Eye (tissue), 1 donor: ENCODE data around the gene LYPD6B.

Source experiments
- DNase-seq: peaks from one replicate; pipeline ENCODE4 v3.0.0-alpha.2; 2015

The LYPD6B gene

DNA sequence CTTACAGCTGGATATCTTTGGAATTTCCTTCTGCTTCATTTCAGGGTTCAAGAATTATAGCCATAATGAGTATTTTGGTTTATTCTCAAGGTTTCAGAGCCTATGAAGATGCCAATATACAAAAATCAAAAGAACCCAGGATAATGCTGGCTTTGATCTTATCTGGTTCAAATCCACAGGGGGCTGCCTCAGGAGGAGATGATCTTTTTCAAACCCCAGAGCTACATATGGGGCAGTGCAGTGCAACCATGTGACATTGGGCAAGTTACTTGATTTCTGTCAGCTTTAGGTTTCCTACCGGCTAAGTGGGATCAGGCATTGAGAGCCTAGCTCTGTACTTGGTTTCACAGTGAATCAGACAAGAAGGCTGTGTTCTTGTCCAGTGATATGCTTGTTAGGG is 23.0 kb upstream of the LYPD6B start:
- DNase-seq, result no peak

GRCh38 chr2:149015926-149016563 is 22.5 kb upstream of the LYPD6B start:
- DNase-seq, result no peak

DNA sequence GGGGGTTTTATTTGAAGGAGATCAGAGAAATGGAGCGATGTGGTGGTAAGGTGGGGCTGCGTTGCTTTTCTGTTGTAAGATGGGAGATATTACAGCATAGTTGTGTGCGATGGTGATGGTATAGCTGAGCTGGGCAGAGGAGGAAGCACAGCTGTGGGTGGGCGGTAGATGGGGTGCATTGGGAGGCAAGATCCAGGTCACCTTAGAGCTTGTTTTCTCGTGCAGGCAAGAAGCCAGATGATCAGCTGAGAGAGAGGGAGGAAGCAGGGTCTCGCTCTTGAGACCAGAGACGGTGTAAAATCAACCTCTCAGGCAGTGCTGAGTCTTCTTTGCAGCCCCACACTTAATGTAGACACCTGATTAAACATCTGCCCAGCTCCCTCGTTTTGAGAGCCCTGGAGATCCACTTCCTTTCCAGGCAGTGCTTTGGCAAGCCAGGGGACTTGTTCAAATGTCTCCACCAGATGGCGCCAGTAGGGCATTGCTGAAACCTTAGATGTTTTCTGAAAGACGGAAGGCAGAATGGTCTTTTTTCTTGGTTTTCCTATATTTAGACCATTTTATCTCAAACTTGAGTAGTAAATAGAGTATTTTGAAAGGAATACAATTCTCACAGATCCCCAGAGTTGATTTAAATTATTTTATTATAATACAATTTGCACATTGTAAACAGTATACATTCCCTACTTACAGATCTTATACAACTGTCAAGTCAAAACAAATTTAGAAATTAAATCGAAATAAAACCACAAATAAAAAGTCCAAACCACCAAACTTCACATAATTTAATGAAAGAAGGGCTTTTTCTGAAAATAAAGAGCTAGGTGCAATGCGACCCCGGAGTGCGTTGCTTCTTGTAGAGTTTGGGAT is 21.1 kb upstream of the LYPD6B start:
- DNase-seq, result peak; percentile 94

DNA sequence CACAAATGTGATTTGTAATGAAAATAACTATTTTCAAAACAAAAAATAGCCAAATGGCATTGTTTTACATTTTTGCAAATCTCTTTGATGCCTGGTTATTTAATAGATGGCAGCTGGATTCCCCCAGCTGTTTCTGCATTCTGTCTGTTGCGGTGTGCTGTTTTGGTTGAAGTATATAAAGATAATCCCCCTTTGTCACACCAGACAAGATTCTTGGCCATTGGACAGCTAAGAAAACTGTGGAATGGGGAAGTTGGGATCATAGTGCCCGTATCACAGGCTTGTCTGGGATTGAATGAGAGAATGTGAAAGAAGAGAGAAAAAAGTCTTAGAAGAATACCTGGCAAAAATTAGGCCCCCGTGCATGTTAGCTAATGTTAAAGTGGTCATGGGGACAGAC is 19.5 kb upstream of the LYPD6B start:
- DNase-seq, result no peak

DNA sequence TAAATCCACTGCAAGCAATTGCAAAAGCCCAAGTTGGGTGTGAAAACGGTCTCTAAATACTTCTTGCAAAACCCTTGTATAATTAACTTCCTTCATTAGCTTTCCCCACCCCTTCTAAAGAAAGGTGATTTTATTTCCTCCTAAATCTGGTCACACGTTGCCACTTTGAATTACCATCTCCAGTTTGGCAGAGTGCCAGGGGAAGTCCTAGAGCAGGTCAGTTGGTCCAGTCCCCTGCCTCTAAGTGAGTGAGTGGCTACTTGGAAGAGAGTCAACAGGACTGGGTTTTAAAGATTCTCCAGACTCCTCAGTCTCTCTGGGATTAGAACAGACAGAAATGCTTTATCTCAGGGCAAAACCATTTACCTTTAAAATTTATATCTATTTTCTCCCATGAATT is 18.7 kb upstream of the LYPD6B start:
- DNase-seq, result no peak

DNA sequence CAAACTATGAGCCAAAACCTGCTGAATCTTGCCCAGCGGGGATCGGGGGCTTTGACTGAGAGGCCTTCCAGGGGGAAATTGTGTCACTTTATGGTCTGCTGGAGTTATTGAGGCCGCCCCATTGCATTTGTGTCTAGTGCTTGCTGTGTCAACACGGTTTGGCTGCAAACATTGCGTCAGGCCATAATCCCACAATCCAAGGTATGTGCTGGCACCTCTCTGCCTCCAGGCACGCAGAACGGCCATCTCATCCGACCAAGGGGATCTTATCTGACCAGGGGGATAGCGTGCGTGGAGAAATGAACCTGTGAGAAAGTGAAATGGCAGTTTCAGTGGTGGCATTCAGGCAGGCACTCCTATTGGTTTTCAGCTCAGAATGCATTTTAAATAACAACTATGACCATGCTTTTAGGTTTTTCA is 18.1 kb upstream of the LYPD6B start:
- DNase-seq, result peak; percentile 41

DNA sequence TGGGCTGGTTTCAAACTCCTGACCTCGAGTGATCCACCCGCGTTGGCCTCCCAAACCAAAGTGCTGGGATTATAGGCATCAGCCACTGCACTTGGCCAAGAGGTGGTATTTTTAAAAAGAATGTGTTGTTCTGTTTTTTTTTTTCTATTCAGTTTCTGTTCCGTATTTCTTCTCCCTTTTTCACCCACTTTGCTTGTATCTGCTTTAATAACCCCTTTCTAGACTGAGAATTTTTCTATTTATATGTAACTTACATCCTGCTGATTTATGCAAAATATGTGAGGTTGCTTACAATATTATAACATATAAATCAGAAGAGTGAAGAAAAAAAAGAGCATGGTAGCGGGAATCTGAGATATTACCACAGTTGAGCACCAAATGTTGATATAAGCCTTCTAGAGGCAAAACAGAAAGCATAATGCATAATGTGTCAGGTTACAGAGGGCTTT is 17.2 kb upstream of the LYPD6B start:
- DNase-seq, result no peak

GRCh38 chr2:149021761-149022160 is 16.7 kb upstream of the LYPD6B start:
- no peak for DNase-seq

DNA sequence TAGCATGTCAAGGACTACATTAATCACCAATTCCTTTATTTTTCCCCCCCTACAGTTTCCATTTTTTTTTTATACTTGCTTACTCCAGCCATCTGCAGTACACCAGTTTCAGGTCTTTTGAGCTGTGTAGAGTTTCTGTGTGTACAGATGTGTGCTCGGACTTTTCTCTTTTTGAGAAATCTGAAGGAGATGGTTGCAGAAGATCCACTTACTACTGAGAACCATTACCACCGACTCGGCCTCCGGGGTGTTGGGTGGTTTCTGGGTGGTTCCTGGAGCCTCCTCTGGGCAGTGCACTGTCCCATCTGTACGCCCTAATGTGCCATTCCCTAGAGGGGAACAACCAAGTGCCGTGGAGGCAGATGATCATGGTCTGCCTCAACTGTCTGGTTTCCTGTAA is 15.4 kb upstream of the LYPD6B start:
- DNase-seq, result no peak

GRCh38 chr2:149027590-149028250 is 10.8 kb upstream of the LYPD6B start:
- no peak for DNase-seq

DNA sequence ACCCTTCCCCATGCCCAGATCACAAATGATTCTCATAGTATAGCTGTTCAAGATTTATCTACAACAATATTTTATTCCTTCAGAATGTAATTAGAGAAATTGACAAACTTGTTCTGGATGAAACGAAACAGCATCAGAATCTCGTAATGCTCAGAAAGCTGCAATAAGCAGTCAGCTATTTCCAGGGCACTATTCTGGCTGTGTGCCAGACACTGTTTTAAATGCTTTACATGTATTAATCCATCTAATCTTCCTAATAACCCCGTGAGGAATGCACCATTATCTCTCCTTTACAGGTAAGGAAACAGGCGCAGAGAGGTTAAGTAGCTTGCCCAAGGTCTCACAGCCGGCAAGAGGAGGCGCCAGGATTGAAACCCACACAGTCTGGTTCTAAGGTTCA is 10.1 kb upstream of the LYPD6B start:
- DNase-seq, result no peak

DNA sequence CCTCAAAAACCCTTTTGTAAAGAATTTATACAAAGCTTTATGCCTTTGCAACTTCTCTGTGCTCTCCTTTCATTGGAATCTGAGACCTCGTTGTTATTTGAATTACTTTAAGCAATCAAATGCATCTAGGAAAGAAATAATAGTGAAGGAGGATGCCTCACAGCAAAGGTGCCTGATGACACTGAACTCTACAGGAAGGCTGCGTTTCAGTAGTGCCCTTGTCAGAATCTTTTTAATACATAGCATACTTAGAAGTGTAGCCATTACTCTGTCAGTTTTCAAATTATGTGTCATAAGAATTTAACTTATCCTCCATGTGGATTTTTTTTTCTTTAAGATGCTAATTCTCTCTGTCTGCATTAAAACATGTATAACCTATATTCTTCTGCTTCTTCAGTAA is 9.6 kb upstream of the LYPD6B start:
- DNase-seq, result no peak

DNA sequence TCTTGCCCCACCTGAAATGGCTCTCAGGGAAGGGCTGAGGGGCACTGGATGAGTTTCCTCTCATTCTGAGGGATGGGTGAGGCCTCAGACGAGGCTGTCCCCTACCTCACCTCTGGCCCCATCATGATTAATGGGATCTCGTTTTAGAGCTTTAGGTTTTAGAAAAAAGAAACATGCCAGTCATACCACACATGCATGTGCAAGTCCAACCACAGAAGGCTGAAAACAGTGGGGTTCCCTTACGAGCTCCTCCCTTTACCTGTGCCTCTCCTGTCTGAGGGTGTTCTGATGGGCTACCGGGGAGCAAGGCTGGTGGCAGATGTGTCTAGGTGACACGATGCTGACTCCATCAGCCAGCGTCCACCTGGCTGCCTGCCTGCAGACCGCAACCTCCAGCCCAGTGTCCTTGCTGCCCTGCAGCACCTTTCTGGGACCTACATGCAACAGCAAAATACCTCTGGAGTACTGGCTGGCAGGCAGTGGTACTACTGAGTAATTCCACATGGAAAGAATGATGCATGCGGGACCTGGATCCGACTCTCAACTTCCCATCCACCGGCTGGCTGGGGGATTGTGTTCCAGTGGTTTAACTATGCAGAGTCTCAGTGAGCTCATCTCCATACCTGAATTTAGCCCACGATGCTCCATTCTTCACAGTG is 9.1 kb upstream of the LYPD6B start:
- DNase-seq, result no peak

- DNase-seq, result no peak
These were observed 7.1 kb upstream of the LYPD6B start for GRCh38 chr2:149031396-149031795.

DNA sequence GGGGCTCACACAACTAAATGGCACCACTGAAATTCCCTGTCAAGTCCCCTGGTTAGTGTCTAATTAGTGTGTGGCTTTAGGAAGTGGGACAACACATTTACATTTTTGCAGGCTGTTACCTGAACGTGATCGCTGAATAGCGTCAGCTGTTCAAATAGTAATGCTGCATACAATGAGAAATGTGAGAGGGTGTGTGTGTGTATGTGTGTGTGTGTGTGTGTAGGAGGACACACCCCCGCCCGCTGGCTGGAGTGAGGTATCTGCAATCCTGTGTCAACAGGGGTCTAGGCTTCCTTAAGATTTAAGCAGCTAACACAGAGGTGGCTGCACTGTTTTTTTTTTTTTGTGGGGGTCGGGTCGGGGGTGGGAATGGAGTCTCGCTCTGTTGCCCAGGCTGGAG is 4.8 kb upstream of the LYPD6B start:
- peak; percentile 43 for DNase-seq

DNA sequence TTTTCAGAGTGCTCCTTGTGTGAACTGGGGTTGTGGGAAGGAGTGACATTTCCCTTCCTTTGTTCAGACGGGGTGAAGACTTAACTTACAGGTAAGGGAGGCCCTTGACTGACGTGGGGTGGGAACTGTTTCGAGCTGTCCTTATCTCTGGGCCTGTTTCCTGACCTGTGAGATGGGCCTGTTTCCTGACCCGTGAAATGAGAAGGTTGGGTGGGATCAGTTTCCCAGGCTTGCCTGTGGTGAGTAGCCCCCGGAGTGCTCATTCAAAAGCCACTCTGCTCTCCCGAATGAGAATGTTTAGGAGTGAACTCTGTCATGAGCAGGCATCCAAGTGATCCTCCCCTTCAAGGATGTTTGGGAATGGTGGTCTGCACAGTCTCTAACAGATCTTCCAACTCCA is 4.1 kb upstream of the LYPD6B start:
- no peak for DNase-seq

- DNase-seq, result no peak
These were observed 1.8 kb upstream of the LYPD6B start for GRCh38 chr2:149036507-149037293.

- DNase-seq, result peak; percentile 39
These were observed 648 bp upstream of the LYPD6B start for GRCh38 chr2:149037851-149038250.

DNA sequence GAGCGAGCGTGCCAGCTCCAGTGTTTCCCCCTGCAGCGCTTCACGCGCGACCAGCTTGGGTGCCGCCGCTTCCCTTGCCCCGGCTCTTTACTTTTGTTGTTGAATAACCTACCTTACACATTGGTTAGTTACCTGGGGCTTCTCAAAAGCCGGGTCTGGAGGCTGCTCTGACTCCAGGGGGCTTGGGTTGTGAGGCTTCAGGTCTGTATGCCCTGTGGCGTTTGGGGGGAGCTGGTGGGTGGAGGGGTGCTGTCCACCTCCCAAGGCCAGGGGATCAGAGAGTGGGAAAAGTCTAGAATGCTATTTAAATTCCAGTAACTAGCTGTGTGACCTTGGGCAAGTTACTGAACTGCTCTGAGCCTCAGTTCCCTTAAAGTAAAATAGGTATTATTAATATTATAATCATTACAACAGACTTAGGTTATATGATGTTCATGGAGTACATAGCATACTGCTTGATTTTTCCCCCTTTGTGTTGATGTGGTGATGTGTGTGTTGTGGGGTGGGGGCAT is 770 bp downstream of the LYPD6B start:
- no peak for DNase-seq

DNA sequence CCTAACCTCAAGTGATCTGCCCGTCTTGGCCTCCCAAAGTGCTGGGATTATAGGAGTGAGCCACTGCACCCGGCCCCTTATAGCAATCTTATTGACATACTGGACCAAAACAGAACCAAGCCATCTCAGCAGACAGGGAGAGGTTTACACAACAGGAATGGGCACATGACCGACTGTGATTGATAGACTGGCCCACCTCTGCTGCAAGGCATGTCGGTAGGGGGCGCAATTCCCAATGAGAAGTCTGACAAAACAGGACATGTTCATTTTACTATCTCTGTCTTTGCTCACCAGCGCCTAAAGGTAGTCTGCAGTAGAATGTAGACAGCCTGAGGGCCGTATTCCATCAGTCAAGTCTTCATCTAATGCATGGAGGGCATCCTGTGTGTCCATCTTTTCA is 2.0 kb downstream of the LYPD6B start:
- DNase-seq, result no peak

DNA sequence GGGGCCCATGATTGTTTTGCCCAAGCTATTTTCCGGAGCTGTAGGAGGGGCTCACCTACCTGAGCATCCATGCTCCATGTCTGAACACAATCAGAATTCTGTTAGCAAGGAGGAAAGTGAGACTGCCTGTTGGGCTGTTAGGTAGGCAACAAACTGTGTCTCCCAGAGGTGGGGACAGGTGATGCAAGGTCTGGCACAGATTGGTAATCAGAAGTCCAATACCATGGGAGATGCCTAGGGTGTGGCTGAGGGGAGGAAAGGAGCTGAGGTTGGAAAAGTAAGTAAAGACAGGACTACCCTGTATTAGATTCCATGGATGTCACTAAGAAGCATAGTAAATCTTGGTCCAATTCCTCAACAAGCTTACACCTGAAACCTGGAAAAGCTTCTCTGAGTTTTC is 3.0 kb downstream of the LYPD6B start:
- no peak for DNase-seq

GRCh38 chr2:149042881-149043280 is 4.4 kb downstream of the LYPD6B start:
- no peak for DNase-seq
